ENCODE measurements around the gene ZNF526.

- TF ChIP-seq CTCF (IDR thresholded peaks at IDR 0.05) (no peak), POLR2A (IDR thresholded peaks at IDR 0.05) (no peak)
Measured at GRCh38 chr19:42229855-42230351, 9.8 kb downstream of the ZNF526 start.

Data from ovary (tissue), 3 donors.